Tibial nerve (tissue), 4 donors: Measurements from ENCODE around the gene HUNK. TPM values are rescaled to one million over a fixed set of nuclear protein-coding genes. Genes with fewer than 3 reads are reported as not detected.

Experiments
- DNase-seq, 2 donors: peaks; one replicate each; pipeline ENCODE4 v3.0.0-alpha.2; 2019; ENCODE audit warnings: low spot score in 2 of 2
- H3K27ac ChIP-seq, 4 donors: fragments of 200-600 bp; sonication (generic) in 3 of 4; one replicate each; pipeline ENCODE4 v1.5.1; 2017 to 2019; ENCODE audit warnings: mild to moderate bottlenecking in 1 of 4
- H3K27me3 ChIP-seq, 2 donors: fragments of 200-600 bp; sonication (generic) in 1 of 2; one replicate each; pipeline versions ENCODE4 v1.5.1 to v1.6.0; 2017 to 2019
- H3K36me3 ChIP-seq, 3 donors: fragments of 200-600 bp; sonication (generic); one replicate each; pipeline ENCODE4 v1.5.1; 2018 to 2019
- H3K4me1 ChIP-seq, 4 donors: fragments of 200-600 bp; sonication (generic) in 3 of 4; one replicate each; pipeline ENCODE4 v1.5.1; 2017 to 2019
- H3K4me3 ChIP-seq, 4 donors: fragments of 200-600 bp; sonication (generic) in 3 of 4; one replicate each; pipeline ENCODE4 v1.5.1; 2017 to 2019; ENCODE audit warnings: mild to moderate bottlenecking in 1 of 4, moderate library complexity in 1 of 4
- H3K9me3 ChIP-seq, 4 donors: fragments of 200-600 bp; sonication (generic) in 3 of 4; one replicate each; pipeline ENCODE4 v1.5.1; 2017 to 2019
- EP300 ChIP-seq, 2 donors: sonication (generic); formaldehyde crosslinking; IDR thresholded peaks; one replicate each; pipeline ENCODE4 v1.6.1; 2017; ENCODE audit warnings: antibody characterized with exemption in 2 of 2, mild to moderate bottlenecking in 1 of 2
- POLR2A ChIP-seq, 2 donors: fragments of 450-650 bp; IDR thresholded peaks; one replicate each; pipeline ENCODE4 v1.6.1; 2017; ENCODE audit warnings: antibody characterized with exemption in 2 of 2, mild to moderate bottlenecking in 2 of 2, moderate library complexity in 2 of 2
- WGBS, 2 donors: methylation state at CpG; one replicate each; pipeline ENCODE4 v1.1.5; 2018; 5-methylcytosine and 5-hydroxymethylcytosine counted together
- total RNA-seq, 4 donors: library from RNA; depleted of rRNA; stranded (reverse); fragments of >200 nt; gene quantifications; one replicate each; pipeline ENCODE4 v1.1.0, GENCODE V29; 2016
- TF ChIP-seq, protein P1 (sequence below), 5 experiments: fragments of 200-600 bp in 3 of 5; fragments of 450-650 bp in 2 of 5; sonication (generic) in 3 of 5; IDR thresholded peaks; one replicate each; pipeline ENCODE4 v1.5.1; 2016 to 2019; ENCODE audit warnings: antibody characterized with exemption in 5 of 5, mild to moderate bottlenecking in 3 of 5, moderate library complexity in 2 of 5

The HUNK gene
- total RNA-seq, 4 donors from 2014 or later, result 0.20 to 0.30 (median 0.21) TPM; not detected in 1

DNA sequence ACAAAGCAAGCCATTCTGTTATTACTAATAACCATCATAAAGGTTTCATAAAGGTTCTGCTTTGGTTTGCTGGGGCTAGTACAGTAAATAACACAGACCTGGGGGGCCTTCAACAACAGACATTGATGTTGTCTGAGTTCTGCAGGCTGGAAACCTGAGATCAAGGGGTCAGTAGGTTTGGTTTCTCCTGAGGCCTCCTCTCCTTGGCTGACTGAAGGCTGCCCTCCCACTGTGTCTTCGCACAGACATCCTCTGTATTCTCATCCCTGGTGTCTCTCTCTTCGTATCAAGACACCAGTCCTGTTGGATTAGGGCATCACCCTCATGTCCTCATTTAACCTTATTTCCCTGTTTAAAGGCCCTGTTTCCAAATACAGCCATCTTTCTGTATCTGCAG is 37.3 kb downstream of the HUNK start:
- peaks cover 0 to 5% of the 10 kb centered on the region in 2 donors for H3K27me3 ChIP-seq
- H3K4me1 ChIP-seq, result peaks cover 0 to 27% (median 0%) of the 10 kb centered on the region in 4 donors
- no peak overlapping the region for H3K4me3 ChIP-seq
- no peak for DNase-seq
- no peak overlapping the region for H3K27ac ChIP-seq
- WGBS, 2 donors, result 86 to 94% methylated on average over 2 of the region's 2 CpGs
- TF ChIP-seq POLR2A (IDR thresholded peaks at IDR 0.05) (no peak), EP300 (IDR thresholded peaks at IDR 0.05) (no peak)
- TF ChIP-seq, protein P1, sequence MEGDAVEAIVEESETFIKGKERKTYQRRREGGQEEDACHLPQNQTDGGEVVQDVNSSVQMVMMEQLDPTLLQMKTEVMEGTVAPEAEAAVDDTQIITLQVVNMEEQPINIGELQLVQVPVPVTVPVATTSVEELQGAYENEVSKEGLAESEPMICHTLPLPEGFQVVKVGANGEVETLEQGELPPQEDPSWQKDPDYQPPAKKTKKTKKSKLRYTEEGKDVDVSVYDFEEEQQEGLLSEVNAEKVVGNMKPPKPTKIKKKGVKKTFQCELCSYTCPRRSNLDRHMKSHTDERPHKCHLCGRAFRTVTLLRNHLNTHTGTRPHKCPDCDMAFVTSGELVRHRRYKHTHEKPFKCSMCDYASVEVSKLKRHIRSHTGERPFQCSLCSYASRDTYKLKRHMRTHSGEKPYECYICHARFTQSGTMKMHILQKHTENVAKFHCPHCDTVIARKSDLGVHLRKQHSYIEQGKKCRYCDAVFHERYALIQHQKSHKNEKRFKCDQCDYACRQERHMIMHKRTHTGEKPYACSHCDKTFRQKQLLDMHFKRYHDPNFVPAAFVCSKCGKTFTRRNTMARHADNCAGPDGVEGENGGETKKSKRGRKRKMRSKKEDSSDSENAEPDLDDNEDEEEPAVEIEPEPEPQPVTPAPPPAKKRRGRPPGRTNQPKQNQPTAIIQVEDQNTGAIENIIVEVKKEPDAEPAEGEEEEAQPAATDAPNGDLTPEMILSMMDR (IDR thresholded peaks at IDR 0.05), result no peak
- no peaks in the 10 kb centered on the region for H3K36me3 ChIP-seq
- H3K9me3 ChIP-seq, result no peaks in the 10 kb centered on the region

DNA sequence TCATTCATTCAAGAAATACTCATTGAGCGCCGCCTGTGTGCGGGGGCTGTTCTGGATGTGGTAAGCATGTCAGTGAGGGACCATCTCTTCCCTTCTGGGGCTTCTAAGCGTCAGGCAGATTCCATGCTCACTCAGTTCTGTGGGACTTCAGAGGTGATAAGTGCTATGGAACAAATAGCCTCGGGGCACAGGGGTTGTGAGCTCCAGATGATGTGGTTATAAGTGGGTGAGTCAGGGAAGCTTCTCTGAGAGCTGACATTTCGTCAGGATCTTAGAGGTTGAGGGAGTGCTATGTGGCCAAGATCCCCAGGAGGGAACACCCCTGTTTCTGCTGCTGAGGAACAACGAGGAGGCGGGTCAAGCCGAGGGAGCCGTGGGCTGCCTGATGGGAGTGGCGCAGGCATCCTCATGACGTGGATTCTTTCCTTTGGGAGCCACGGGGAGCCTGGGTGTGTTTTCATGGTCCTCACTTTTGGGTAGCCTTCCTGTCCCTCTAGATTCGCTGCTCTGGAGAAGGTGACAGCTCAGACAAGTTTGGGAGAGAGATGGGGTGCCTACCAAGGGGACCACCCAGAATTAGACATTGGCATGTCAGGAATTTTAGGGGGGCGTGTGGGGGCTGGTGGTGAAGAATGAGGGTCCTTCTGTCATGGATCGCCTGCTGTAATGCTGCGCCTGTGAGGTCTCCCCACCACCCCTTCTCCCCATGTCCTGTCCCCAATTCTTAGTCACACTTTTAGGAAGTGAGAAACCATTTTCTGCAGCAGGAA is 38.5 kb downstream of the HUNK start:
- DNase-seq, result no peak
- H3K27ac ChIP-seq, result no peak overlapping the region
- peaks cover 0 to 5% of the 10 kb centered on the region in 2 donors for H3K27me3 ChIP-seq
- WGBS, 2 donors, result 79 to 86% methylated on average over 17 of the region's 17 CpGs
- peaks cover 0 to 18% (median 0%) of the 10 kb centered on the region in 4 donors for H3K4me1 ChIP-seq
- H3K9me3 ChIP-seq, result no peaks in the 10 kb centered on the region
- TF ChIP-seq POLR2A (IDR thresholded peaks at IDR 0.05) (no peak), EP300 (IDR thresholded peaks at IDR 0.05) (no peak)
- TF ChIP-seq, protein P1 (IDR thresholded peaks at IDR 0.05), result no peak
- H3K36me3 ChIP-seq, result no peaks in the 10 kb centered on the region
- H3K4me3 ChIP-seq, result no peak overlapping the region

DNA sequence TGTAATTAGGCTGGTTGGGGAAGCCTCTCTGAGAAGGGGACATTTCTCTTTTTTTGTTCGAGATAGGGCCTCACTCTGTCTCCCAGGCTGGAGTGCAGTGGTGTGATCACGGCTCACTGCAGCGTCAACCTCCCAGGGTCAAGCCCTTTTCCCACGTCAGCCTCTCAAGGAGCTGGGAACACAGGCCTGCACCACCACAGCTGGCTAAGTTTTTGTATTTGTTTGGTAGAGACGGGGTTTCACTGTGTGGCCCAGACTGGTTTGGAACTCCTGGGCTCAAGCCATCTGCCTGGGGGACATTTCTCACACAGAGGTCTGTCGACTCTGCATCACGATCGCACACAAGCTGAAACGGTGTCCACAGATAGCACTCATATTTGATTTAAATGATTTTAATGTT is 39.7 kb downstream of the HUNK start:
- H3K27me3 ChIP-seq, result peaks cover 0 to 5% of the 10 kb centered on the region in 2 donors
- 90 to 92% methylated on average over 9 of the region's 9 CpGs for whole genome bisulfite sequencing, 2 donors
- peaks cover 0 to 15% (median 0%) of the 10 kb centered on the region in 4 donors for H3K4me1 ChIP-seq
- H3K9me3 ChIP-seq, result no peaks in the 10 kb centered on the region
- H3K4me3 ChIP-seq, result no peak overlapping the region
- no peaks in the 10 kb centered on the region for H3K36me3 ChIP-seq
- no peak for DNase-seq
- no peak overlapping the region for H3K27ac ChIP-seq
- TF ChIP-seq POLR2A (IDR thresholded peaks at IDR 0.05) (no peak), EP300 (IDR thresholded peaks at IDR 0.05) (no peak)
- TF ChIP-seq, protein P1 (IDR thresholded peaks at IDR 0.05), result no peak

DNA sequence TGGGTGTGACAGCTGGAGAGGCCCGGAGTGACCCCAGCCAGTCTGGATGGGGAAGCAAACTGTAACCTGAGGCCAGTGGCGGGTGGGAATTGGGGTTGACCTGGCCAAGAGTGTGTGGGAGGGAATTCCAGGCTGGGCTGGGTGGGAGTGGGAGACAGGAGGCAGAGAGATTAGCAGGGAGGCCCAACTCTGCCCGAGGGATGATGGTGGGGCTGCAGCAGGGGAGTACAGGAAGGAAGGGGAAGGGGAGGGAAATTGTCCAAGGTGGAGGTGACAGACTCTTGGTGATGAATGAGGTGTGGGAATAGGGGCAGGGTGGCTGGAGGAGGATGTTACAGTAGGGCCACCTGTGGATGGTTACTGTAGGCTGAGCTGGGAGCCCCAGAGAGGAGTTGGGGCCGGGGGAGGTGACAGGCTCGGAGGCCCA is 40.4 kb downstream of the HUNK start:
- no peaks in the 10 kb centered on the region for H3K36me3 ChIP-seq
- no peaks in the 10 kb centered on the region for H3K9me3 ChIP-seq
- H3K4me1 ChIP-seq, result peaks cover 0 to 13% (median 0%) of the 10 kb centered on the region in 4 donors
- peaks cover 0 to 3% of the 10 kb centered on the region in 2 donors for H3K27me3 ChIP-seq
- DNase-seq, result no peak
- TF ChIP-seq POLR2A (IDR thresholded peaks at IDR 0.05), result no peak
- TF ChIP-seq, protein P1 (IDR thresholded peaks at IDR 0.05), result no peak
- TF ChIP-seq EP300 (IDR thresholded peaks at IDR 0.05), result no peak
- no peak overlapping the region for H3K27ac ChIP-seq
- no peak overlapping the region for H3K4me3 ChIP-seq
- WGBS, 2 donors, result 81 to 88% methylated on average over 5 of the region's 5 CpGs

DNA sequence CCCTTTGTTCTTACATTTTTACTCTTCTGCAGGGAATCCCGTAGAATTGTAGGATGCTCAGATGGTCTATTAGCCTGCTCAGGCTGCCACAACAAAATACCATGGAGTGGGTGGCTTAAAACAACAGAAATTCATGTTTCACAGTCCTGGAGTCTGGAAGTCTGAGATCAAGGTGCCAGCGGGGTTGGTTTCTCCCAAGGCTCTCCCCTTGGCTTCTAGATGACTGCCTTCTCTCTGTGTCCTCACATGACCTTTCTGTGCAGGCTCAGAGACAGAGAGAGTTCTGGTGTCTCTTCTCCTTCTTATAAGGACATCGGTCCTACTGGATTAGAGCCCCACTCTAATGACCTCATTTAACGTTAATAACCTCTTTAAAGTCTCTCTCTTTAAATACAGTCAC is 41.7 kb downstream of the HUNK start:
- 49% methylated on average over 4 of the region's 4 CpGs for WGBS, 2 donors
- peaks cover 0 to 1% (median 0%) of the 10 kb centered on the region in 4 donors for H3K4me1 ChIP-seq
- H3K36me3 ChIP-seq, result no peaks in the 10 kb centered on the region
- no peaks in the 10 kb centered on the region for H3K27me3 ChIP-seq
- no peak for TF ChIP-seq EP300 (IDR thresholded peaks at IDR 0.05)
- TF ChIP-seq, protein P1 (IDR thresholded peaks at IDR 0.05), result no peak
- TF ChIP-seq POLR2A (IDR thresholded peaks at IDR 0.05), result no peak
- peaks cover 0 to 5% (median 0%) of the 10 kb centered on the region in 4 donors for H3K9me3 ChIP-seq
- no peak for DNase-seq
- H3K4me3 ChIP-seq, result no peak overlapping the region
- H3K27ac ChIP-seq, result no peak overlapping the region
